A549 (cell line): Measurements from ENCODE around the gene SYNPO2. TPM values are rescaled to one million over a fixed set of nuclear protein-coding genes. Genes with fewer than 3 reads are reported as not detected.
A peak's percentile ranks its signal among the peaks of the same experiment; 100 is the strongest.
"Not testable (repeated sequence)": the region's sequence is repeated elsewhere in the genome, so short reads cannot be mapped to it uniquely, and the experiment has no call there.

Experiments used
- ATAC-seq, 2 experiments: fragments of 200-7000 bp in 1 of 2; fragments of >200 bp in 1 of 2; cut with Nextera tagmentation in 1 of 2; cut with Tn5 transposase in 1 of 2; 3 replicates each; pipeline versions ENCODE4 v1.8.0 to v1.9.1; 2018 to 2020; ENCODE audit warnings: mild to moderate bottlenecking in 1 of 2, moderate library complexity in 1 of 2
- CTCF ChIA-PET: fragments of 300-600 bp; sonication (Branson Sonifier 250); formaldehyde crosslinking; extraction: SDS; loops from one replicate; lab custom pipeline; 2021; ENCODE audit warnings: antibody characterized with exemption, inconsistent platforms; lab: Yijun Ruan, JAX
- POLR2A ChIA-PET: fragments of 350-600 bp; formaldehyde crosslinking; extraction: SDS; loops from one replicate; lab custom pipeline; 2021; ENCODE audit warnings: antibody characterized with exemption, inconsistent platforms; lab: Yijun Ruan, JAX
- DNase-seq, 2 experiments: peaks; one replicate each; pipeline versions ENCODE4 v3.0.0 to v3.0.0-alpha.2; 2011 to 2016; ENCODE audit warnings: low read depth in 1 of 2, low spot score in 1 of 2
- FAIRE-seq: peaks from 2 replicates; lab custom pipeline; 2011; peaks lifted over from hg19 to GRCh38; lab: Jason Lieb, UNC
- H3K27ac ChIP-seq, 2 experiments: fragments of >200 bp; sonication (Bioruptor Twin); formaldehyde crosslinking; 3 replicates each; pipeline ENCODE4 v1.5.1; 2016 to 2017
- H3K4me1 ChIP-seq: fragments of >200 bp; sonication (Bioruptor Twin); formaldehyde crosslinking; 3 replicates; pipeline ENCODE4 v1.6.1; 2016
- H3K4me2 ChIP-seq: fragments of >200 bp; sonication (Bioruptor Twin); formaldehyde crosslinking; 3 replicates; pipeline ENCODE4 v1.6.1; 2016
- H3K4me3 ChIP-seq: fragments of >200 bp; sonication (Bioruptor Twin); formaldehyde crosslinking; 3 replicates; pipeline ENCODE4 v1.5.1; 2016
- H3K9me3 ChIP-seq: fragments of >200 bp; sonication (Bioruptor Twin); formaldehyde crosslinking; 3 replicates; pipeline ENCODE4 v1.6.1; 2016
- CHD2 ChIP-seq: fragments of 150-350 bp; IDR thresholded peaks from 2 replicates; pipeline ENCODE4 v1.6.1; 2014; ENCODE audit warnings: low read length; ENCODE audit not compliant: partially characterized antibody
- EHMT2 ChIP-seq: fragments of 200-600 bp; sonication (generic); IDR thresholded peaks from 2 replicates; pipeline ENCODE4 v1.6.1; 2016; ENCODE audit warnings: antibody characterized with exemption, low read depth, mild to moderate bottlenecking, moderate library complexity
- EP300 ChIP-seq, 2 experiments: fragments of >200 bp; sonication (Bioruptor Twin); formaldehyde crosslinking; IDR thresholded peaks; 2 replicates in 1 of 2; 3 replicates in 1 of 2; pipeline ENCODE4 v1.6.1; 2016 to 2017
- FOSL2 ChIP-seq, 2 experiments: fragments of 450-650 bp in 1 of 2; fragments of >200 bp in 1 of 2; sonication (Bioruptor Twin) in 1 of 2; formaldehyde crosslinking; IDR thresholded peaks; 2 replicates each; pipeline versions ENCODE4 v1.5.0 to v1.6.1; 2016 to 2020; ENCODE audit warnings: mild to moderate bottlenecking in 1 of 2, moderate library complexity in 1 of 2
- FOXS1 ChIP-seq: fragments of 250-450 bp; sonication (Bioruptor Pico); IDR thresholded peaks from 2 replicates; pipeline ENCODE4 v1.5.0; 2020; ENCODE audit warnings: mild to moderate bottlenecking, moderate library complexity
- HES2 ChIP-seq: fragments of >200 bp; sonication (Bioruptor Twin); formaldehyde crosslinking; IDR thresholded peaks from 2 replicates; pipeline ENCODE4 v1.6.1; 2016
- HOXA7 ChIP-seq: fragments of 250-450 bp; sonication (Bioruptor Pico); IDR thresholded peaks from 2 replicates; pipeline ENCODE4 v1.5.0; 2020; ENCODE audit warnings: mild to moderate bottlenecking, moderate library complexity
- JUNB ChIP-seq: fragments of >200 bp; sonication (Bioruptor Twin); formaldehyde crosslinking; IDR thresholded peaks from 2 replicates; pipeline ENCODE4 v1.6.1; 2016
- MAX ChIP-seq: IDR thresholded peaks from 2 replicates; pipeline ENCODE4 v1.6.1; 2012
- NFE2L2 ChIP-seq: fragments of 150-350 bp; conservative IDR thresholded peaks from 2 replicates; pipeline ENCODE4 v1.6.1; 2014; ENCODE audit warnings: low read length
- PBX3 ChIP-seq: IDR thresholded peaks from 2 replicates; pipeline ENCODE4 v1.6.1; 2012
- PHF8 ChIP-seq: fragments of 200-600 bp; sonication (generic); IDR thresholded peaks from 2 replicates; pipeline ENCODE4 v1.6.1; 2016; ENCODE audit warnings: low read depth, mild to moderate bottlenecking, antibody characterized with exemption, moderate library complexity, borderline replicate concordance
- POLR2AphosphoS2 ChIP-seq: conservative IDR thresholded peaks from 2 replicates; pipeline ENCODE4 v1.6.1; 2012; ENCODE audit warnings: low read length, improper control_type of control experiment, inconsistent platforms
- RNF2 ChIP-seq: fragments of 200-600 bp; sonication (generic); IDR thresholded peaks from 2 replicates; pipeline ENCODE4 v1.6.1; 2016; ENCODE audit warnings: low read depth, mild to moderate bottlenecking, antibody characterized with exemption, moderate library complexity, borderline replicate concordance
- SREBF2 ChIP-seq: fragments of 450-650 bp; IDR thresholded peaks from 2 replicates; pipeline ENCODE4 v1.6.1; 2014; ENCODE audit warnings: mild to moderate bottlenecking, moderate library complexity
- ZFP36 ChIP-seq: fragments of 450-650 bp; IDR thresholded peaks from 2 replicates; pipeline ENCODE4 v1.6.1; 2014; ENCODE audit warnings: borderline replicate concordance; ENCODE audit not compliant: partially characterized antibody
- WGBS: methylation state at CpG from one replicate; pipeline ENCODE4 v1.1.6; 2017; ENCODE audit errors: missing lambda C conversion rate; 5-methylcytosine and 5-hydroxymethylcytosine counted together
- polyA plus RNA-seq, 4 experiments: library from polyadenylated mRNA; depleted of rRNA in 3 of 4; stranded (reverse); fragments of >200 nt; fragmentation: RNase III in 1 of 4; extraction: RNeasy Plus Mini Kit Qiagen cat#74134 plus additional on column Dnase treatment in 1 of 4; gene quantifications; 2 replicates in 3 of 4; 3 replicates in 1 of 4; pipeline ENCODE4 v1.2.3, GENCODE V29; 2011 to 2017
- TF ChIP-seq, protein P1 (sequence below): fragments of 250-450 bp; sonication (Bioruptor Pico); IDR thresholded peaks from 2 replicates; pipeline ENCODE4 v1.5.0; 2021; ENCODE audit warnings: mild to moderate bottlenecking, moderate library complexity, borderline replicate concordance

The SYNPO2 gene
- polyA plus RNA-seq, 2 of the 4 experiments (the other 2 are of a cell fraction) = 2.5 to 8.8 TPM

DNA sequence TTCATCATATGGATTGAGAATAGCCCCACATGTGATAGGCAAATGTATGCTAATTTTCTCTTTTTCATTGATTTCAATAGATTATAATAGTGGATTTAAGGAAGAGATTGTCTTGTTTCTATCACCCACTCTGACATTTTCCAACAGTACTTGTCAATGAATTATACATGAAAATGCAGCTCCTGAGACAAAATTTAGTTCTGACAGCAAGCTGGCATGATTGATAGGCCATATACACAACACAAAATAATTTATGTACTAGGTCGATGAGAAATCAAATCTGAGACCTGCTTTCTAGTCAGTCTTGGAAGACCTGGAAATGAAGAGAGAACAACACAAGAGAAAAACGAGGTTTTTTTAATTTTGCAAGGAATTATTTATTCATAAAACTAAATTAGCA lies 129.0 kb downstream of the SYNPO2 start:
- ChIA-PET CTCF (no interaction called here), POLR2A (no interaction called here)
- no peak for ATAC-seq
- no peak overlapping the region for H3K4me2 ChIP-seq
- H3K9me3 ChIP-seq = no peaks in the 10 kb centered on the region
- FAIRE-seq = no peak
- no peak overlapping the region for H3K27ac ChIP-seq
- H3K4me3 ChIP-seq = no peak overlapping the region
- DNase-seq = no peak
- 32% methylated on average over 2 of the region's 2 CpGs for WGBS
- no peaks in the 10 kb centered on the region for H3K4me1 ChIP-seq
- TF ChIP-seq RNF2 = no peak
- TF ChIP-seq NFE2L2 = no peak
- TF ChIP-seq PHF8 = no peak
- no peak for TF ChIP-seq POLR2AphosphoS2
- no peak for TF ChIP-seq JUNB
- no peak for TF ChIP-seq FOSL2 (IDR thresholded peaks at IDR 0.05)
- TF ChIP-seq FOSL2 (CRISPR knock-in tag; IDR thresholded peaks at IDR 0.05) = no peak
- TF ChIP-seq EHMT2 = no peak
- TF ChIP-seq SREBF2 = no peak
- TF ChIP-seq CHD2 = no peak
- TF ChIP-seq ZFP36 = no peak

DNA sequence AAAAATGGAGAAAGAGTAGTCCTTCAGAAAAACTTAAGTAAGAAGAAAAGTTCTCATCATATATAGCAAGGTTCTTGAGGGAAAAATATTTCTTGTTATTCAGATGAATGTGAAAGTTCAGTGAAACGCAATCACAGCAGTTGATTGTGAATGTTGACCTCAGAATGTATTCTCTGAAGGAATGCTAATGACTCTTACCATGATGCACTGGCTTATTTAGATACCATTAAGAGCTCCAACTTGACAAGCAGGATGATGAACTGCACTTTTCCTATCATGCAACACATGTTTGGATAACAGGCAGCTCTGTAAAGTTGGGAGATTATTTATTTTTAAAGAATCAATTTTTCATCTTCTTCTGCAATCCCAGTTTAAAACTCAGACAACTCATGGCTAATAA lies 131.5 kb downstream of the SYNPO2 start:
- POLR2A ChIA-PET = interaction anchor here (1.0 kb wide), 1 partner anchor 31 kb away, joined by 3 read pairs; no protein-coding TSS in a partner anchor
- ATAC-seq (no peak), FAIRE-seq (no peak)

DNA sequence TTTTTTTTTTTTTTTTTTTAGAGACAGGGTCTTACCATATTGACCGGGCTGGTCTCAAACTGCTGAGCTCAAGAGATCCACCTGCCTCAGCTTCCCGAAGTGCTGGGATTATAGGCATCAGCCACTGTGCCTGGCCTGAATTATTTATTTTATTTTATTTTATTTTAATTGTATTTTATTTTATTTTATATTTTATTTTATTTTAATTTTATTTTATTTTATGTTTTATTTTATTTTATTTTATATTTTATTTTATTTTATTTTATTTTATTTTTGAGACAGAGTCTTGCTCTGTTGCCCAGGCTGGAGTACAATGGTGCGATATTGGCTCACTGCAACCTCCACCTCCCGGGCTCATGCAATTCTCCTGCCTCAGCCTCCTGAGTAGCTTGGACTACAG lies 133.9 kb downstream of the SYNPO2 start:
- POLR2A ChIA-PET, H3K9me3 ChIP-seq, H3K27ac ChIP-seq, FAIRE-seq, H3K4me2 ChIP-seq, H3K4me3 ChIP-seq, DNase-seq, ATAC-seq: not testable (repeated sequence)
- H3K4me1 ChIP-seq = peaks cover 23% of the 10 kb centered on the region
- CTCF ChIA-PET = interaction anchor here (0.9 to 1.6 kb wide), 2 partner anchors 19 to 42 kb away, joined by 3 to 5 read pairs; no protein-coding TSS in a partner anchor
- WGBS = 95% methylated on average over 4 of the region's 4 CpGs

More for the DNA sequence above, 131.5 kb downstream of the SYNPO2 start:
- no peak for DNase-seq
- TF ChIP-seq FOXS1 (CRISPR knock-in tag) = no peak
- TF ChIP-seq, protein P1, sequence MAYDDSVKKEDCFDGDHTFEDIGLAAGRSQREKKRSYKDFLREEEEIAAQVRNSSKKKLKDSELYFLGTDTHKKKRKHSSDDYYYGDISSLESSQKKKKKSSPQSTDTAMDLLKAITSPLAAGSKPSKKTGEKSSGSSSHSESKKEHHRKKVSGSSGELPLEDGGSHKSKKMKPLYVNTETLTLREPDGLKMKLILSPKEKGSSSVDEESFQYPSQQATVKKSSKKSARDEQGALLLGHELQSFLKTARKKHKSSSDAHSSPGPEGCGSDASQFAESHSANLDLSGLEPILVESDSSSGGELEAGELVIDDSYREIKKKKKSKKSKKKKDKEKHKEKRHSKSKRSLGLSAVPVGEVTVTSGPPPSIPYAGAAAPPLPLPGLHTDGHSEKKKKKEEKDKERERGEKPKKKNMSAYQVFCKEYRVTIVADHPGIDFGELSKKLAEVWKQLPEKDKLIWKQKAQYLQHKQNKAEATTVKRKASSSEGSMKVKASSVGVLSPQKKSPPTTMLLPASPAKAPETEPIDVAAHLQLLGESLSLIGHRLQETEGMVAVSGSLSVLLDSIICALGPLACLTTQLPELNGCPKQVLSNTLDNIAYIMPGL (CRISPR knock-in tag) = no peak
- no peak for TF ChIP-seq CHD2
- TF ChIP-seq HES2 = no peak
- no peak overlapping the region for H3K27ac ChIP-seq
- CTCF ChIA-PET = interaction anchor here (1.2 kb wide), 1 partner anchor 39 kb away, joined by 3 read pairs; no protein-coding TSS in a partner anchor
- H3K9me3 ChIP-seq = no peaks in the 10 kb centered on the region
- H3K4me2 ChIP-seq = no peak overlapping the region
- peaks cover 13% of the 10 kb centered on the region for H3K4me1 ChIP-seq
- WGBS = 67% methylated on average over 1 of the region's 1 CpG
- H3K4me3 ChIP-seq = no peak overlapping the region

GRCh38 chr4:119024102-119024501 lies 135.4 kb downstream of the SYNPO2 start:
- Histone ChIP-seq H3K4me1 (peaks cover 26% of the 10 kb centered on the region), H3K4me2 (peak overlapping the region; percentile 90; the same call in 2 of the 3 replicates), H3K4me3 (no peak overlapping the region), H3K9me3 (no peaks in the 10 kb centered on the region), H3K27ac (peak overlapping the region; percentile 70 to 91; a peak in 3 of 6 replicates)
- FAIRE-seq (no peak), ATAC-seq (no peak), DNase-seq (no peak)
- TF ChIP-seq MAX (no peak), HOXA7 (CRISPR knock-in tag) (no peak), EP300 (IDR thresholded peaks at IDR 0.05) (no peak), PBX3 (no peak)
- POLR2A ChIA-PET = no interaction called here
- CTCF ChIA-PET = no interaction called here
- WGBS = 76% methylated on average over 4 of the region's 4 CpGs
